ENCODE data around the gene OS9.

GRCh38 chr12:57707250-57707649, 13.3 kb downstream of the OS9 start:
- TF ChIP-seq, protein P1, sequence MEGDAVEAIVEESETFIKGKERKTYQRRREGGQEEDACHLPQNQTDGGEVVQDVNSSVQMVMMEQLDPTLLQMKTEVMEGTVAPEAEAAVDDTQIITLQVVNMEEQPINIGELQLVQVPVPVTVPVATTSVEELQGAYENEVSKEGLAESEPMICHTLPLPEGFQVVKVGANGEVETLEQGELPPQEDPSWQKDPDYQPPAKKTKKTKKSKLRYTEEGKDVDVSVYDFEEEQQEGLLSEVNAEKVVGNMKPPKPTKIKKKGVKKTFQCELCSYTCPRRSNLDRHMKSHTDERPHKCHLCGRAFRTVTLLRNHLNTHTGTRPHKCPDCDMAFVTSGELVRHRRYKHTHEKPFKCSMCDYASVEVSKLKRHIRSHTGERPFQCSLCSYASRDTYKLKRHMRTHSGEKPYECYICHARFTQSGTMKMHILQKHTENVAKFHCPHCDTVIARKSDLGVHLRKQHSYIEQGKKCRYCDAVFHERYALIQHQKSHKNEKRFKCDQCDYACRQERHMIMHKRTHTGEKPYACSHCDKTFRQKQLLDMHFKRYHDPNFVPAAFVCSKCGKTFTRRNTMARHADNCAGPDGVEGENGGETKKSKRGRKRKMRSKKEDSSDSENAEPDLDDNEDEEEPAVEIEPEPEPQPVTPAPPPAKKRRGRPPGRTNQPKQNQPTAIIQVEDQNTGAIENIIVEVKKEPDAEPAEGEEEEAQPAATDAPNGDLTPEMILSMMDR (IDR thresholded peaks at IDR 0.05): no peak
- TF ChIP-seq JUN (IDR thresholded peaks at IDR 0.05) (no peak), EP300 (IDR thresholded peaks at IDR 0.05) (no peak), CHD2 (IDR thresholded peaks at IDR 0.05; ENCODE audit: low read length, partially characterized antibody) (no peak), RNF2 (IDR thresholded peaks at IDR 0.05; ENCODE audit: borderline replicate concordance, low read depth) (no peak), NPAS2 (CRISPR knock-in tag; IDR thresholded peaks at IDR 0.05; ENCODE audit: borderline replicate concordance) (no peak), HDAC2 (IDR thresholded peaks at IDR 0.05) (no peak), RFX5 (IDR thresholded peaks at IDR 0.05) (no peak)

Measured in A549 (cell line).